GM10847 (cell line): ENCODE results near the gene EMP2.

Source experiments
- POLR2A ChIP-seq: IDR thresholded peaks from 2 replicates; pipeline ENCODE4 v1.6.1; 2011; ENCODE audit not compliant: insufficient read length; ENCODE audit errors: extremely low read depth

EMP2 gene

GRCh38 chr16:10500582-10500981 is 79.8 kb downstream of the EMP2 start:
- TF ChIP-seq POLR2A = no peak

- no peak for TF ChIP-seq POLR2A
Measured at GRCh38 chr16:10497132-10498101, 83.0 kb downstream of the EMP2 start.

- no peak for TF ChIP-seq POLR2A
Measured at GRCh38 chr16:10495031-10495345, 85.4 kb downstream of the EMP2 start.

GRCh38 chr16:10494343-10495030 is 85.9 kb downstream of the EMP2 start:
- no peak for TF ChIP-seq POLR2A

- no peak for TF ChIP-seq POLR2A
Measured at GRCh38 chr16:10493276-10493675, 87.1 kb downstream of the EMP2 start.

GRCh38 chr16:10490141-10490540 is 90.3 kb downstream of the EMP2 start:
- TF ChIP-seq POLR2A = no peak

GRCh38 chr16:10485698-10486382 is 94.6 kb downstream of the EMP2 start:
- TF ChIP-seq POLR2A = no peak

GRCh38 chr16:10485159-10485558 is 95.2 kb downstream of the EMP2 start:
- TF ChIP-seq POLR2A = no peak

GRCh38 chr16:10480151-10480550 is 100.2 kb downstream of the EMP2 start:
- no peak for TF ChIP-seq POLR2A
